WERI-Rb-1 (cell line): ENCODE results near the gene ILF3.

Source experiments
- DNase-seq: peaks from one replicate; pipeline ENCODE4 v3.0.0-alpha.2; 2020
- H3K27ac ChIP-seq: fragments of 250-450 bp; sonication (Bioruptor Pico); 2 replicates; pipeline ENCODE4 v1.5.1; 2020; ENCODE audit warnings: mild to moderate bottlenecking, moderate library complexity
- H3K27me3 ChIP-seq: fragments of 250-450 bp; sonication (Bioruptor Pico); 2 replicates; pipeline ENCODE4 v1.5.1; 2021; ENCODE audit warnings: mild to moderate bottlenecking, low read depth, moderate library complexity; ENCODE audit not compliant: insufficient read depth, severe bottlenecking
- H3K36me3 ChIP-seq: fragments of 250-450 bp; sonication (Bioruptor Pico); 2 replicates; pipeline ENCODE4 v1.5.1; 2020; ENCODE audit warnings: mild to moderate bottlenecking, moderate library complexity
- H3K4me3 ChIP-seq: 2 replicates; pipeline ENCODE4 v1.5.1; 2011; ENCODE audit warnings: low read depth, mild to moderate bottlenecking, control low read depth, low read length
- H3K9me3 ChIP-seq: fragments of 250-450 bp; sonication (Bioruptor Pico); 2 replicates; pipeline ENCODE4 v1.5.1; 2021; ENCODE audit warnings: mild to moderate bottlenecking, moderate library complexity; ENCODE audit not compliant: severe bottlenecking
- CTCF ChIP-seq: IDR thresholded peaks from 2 replicates; pipeline ENCODE4 v1.5.1; 2011; ENCODE audit warnings: low read depth, mild to moderate bottlenecking, control low read depth, inconsistent platforms, low read length

Gene ILF3

DNA sequence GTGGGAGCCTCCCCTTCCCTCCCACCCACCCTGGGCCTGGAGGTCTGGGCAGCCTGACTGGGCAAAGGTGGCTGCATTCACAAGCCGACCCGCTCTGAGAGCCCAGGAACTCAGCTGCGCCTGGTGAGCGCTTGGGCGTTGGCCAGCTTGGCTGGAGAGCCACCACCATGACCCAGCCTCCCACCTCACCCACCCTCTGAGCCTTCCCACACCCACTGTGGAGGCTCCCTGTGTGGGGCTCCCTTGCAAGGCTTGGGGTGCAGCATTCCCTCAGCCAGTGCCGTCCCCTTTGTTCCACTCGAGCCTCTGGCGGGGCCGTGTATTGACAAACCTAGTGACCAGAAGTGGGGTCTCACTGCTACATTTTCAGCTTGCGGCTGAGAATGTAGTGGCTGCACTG, 32.0 kb downstream of the ILF3 start:
- no peak overlapping the region for H3K27ac ChIP-seq
- H3K27me3 ChIP-seq = no peaks in the 10 kb centered on the region
- DNase-seq = no peak
- no peaks in the 10 kb centered on the region for H3K9me3 ChIP-seq
- no peak for TF ChIP-seq CTCF
- H3K36me3 ChIP-seq = peaks cover 96% of the 10 kb centered on the region
- H3K4me3 ChIP-seq = no peak overlapping the region

DNA sequence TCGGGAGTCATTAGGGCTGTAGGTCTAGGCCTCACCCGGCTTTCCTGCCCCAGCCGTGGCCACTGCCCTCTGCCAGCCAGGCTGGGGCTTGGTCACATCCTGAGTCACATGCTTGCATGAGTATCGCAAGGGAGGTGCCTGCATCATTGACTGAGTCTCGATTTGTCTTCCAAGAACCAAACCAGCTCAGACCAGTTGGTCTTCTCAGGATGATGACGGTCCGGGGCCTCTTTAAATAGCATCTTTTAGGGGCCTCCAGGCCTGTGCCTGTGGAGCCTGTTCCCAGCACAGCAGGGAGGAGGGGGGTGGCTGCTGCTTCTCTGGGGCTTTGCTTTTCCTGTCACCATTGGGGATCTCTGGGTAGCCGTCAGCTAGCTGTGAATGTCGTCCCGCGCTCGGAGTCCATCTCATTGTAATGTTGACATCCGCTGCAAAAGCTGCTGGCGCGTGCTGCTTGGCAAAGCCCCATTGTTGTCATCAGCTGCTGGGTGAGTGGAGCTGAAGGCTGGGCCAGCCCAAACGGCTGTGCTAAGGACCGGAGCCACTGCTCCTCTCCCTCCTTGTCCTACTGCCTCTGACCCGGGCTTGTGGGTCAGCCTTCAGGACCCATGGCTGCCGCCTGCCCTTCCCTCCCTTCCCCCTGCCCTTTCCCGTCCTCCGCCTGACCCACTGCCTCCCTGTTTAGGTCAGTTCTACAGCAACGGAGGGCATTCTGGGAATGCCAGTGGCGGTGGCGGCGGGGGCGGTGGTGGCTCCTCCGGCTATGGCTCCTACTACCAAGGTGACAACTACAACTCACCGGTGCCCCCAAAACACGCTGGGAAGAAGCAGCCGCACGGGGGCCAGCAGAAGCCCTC, 32.7 kb downstream of the ILF3 start:
- Histone ChIP-seq H3K27ac (no peak overlapping the region), H3K27me3 (no peaks in the 10 kb centered on the region), H3K9me3 (no peaks in the 10 kb centered on the region), H3K4me3 (no peak overlapping the region), H3K36me3 (peaks cover 96% of the 10 kb centered on the region)
- no peak for DNase-seq
- TF ChIP-seq CTCF = no peak

GRCh38 chr19:10687518-10688288, 33.6 kb downstream of the ILF3 start:
- Histone ChIP-seq H3K27ac (no peak overlapping the region), H3K36me3 (peaks cover 96% of the 10 kb centered on the region)

GRCh38 chr19:10688545-10689280, 34.6 kb downstream of the ILF3 start:
- no peak for TF ChIP-seq CTCF
- H3K27me3 ChIP-seq = no peaks in the 10 kb centered on the region
- no peak overlapping the region for H3K27ac ChIP-seq
- peaks cover 91% of the 10 kb centered on the region for H3K36me3 ChIP-seq
- H3K4me3 ChIP-seq = no peak overlapping the region
- no peaks in the 10 kb centered on the region for H3K9me3 ChIP-seq
- no peak for DNase-seq

More at GRCh38 chr19:10687518-10688288, 33.6 kb downstream of the ILF3 start:
- Histone ChIP-seq H3K9me3 (no peaks in the 10 kb centered on the region), H3K27me3 (no peaks in the 10 kb centered on the region), H3K4me3 (no peak overlapping the region)
- DNase-seq = no peak
- TF ChIP-seq CTCF = no peak

DNA sequence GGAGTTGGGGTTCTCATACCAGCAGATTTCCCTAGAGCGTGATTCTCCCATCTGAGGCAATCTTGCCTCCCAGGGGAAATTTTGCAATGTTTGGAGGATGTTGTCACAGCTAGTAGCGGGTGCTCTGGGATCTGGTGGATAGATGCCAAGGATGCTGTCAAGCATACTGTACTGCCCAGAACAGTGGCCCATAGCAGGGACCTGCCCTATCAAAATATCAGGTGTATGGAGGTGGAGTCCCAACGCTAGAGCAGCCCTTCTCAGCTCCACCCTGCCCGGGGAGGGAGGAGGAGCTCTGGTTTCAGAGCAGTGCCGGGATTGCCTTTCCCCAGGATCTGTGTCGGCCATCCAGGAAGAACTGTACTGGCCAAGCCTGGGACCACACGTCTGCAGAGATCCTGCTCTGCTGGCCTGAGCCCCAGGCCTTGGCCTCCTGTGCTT, 36.2 kb downstream of the ILF3 start:
- DNase-seq = no peak
- Histone ChIP-seq H3K4me3 (no peak overlapping the region), H3K27me3 (no peaks in the 10 kb centered on the region), H3K36me3 (peaks cover 81% of the 10 kb centered on the region), H3K27ac (no peak overlapping the region), H3K9me3 (no peaks in the 10 kb centered on the region)
- TF ChIP-seq CTCF = no peak
